GM23248 (cell line): ENCODE data around the gene TNS2.

ENCODE experiments used
- EZH2 ChIP-seq: fragments of 200-600 bp; sonication (generic); IDR thresholded peaks from 2 replicates; pipeline ENCODE4 v1.6.1; 2018; ENCODE audit warnings: antibody characterized with exemption, mild to moderate bottlenecking; ENCODE audit not compliant: insufficient read depth, poor library complexity, severe bottlenecking
- EZH2phosphoT487 ChIP-seq: fragments of 200-600 bp; sonication (generic); IDR thresholded peaks from 2 replicates; pipeline ENCODE4 v1.6.1; 2018; ENCODE audit warnings: antibody characterized with exemption, moderate library complexity, mild to moderate bottlenecking, low read depth; ENCODE audit not compliant: insufficient read depth

- no peak for TF ChIP-seq EZH2
- TF ChIP-seq EZH2phosphoT487, result no peak
Measured at GRCh38 chr12:53097207-53097563, 47.3 kb downstream of the TNS2 start.
